Glutamatergic neuron (in vitro differentiated cells): ENCODE results near the gene GIGYF2. TPM values are rescaled to one million over a fixed set of nuclear protein-coding genes. Genes with fewer than 3 reads are reported as not detected.

Experiments used
- DNase-seq: peaks from one replicate; pipeline ENCODE4 v3.0.0; 2022
- H3K27ac Mint-ChIP-seq: one replicate; pipeline ENCODE4 v1.8.0; 2020; ENCODE audit warnings: mild to moderate bottlenecking, mixed read lengths, inconsistent platforms; ENCODE audit not compliant: unreplicated experiment
- H3K27me3 Mint-ChIP-seq: one replicate; pipeline ENCODE4 v1.8.0; 2020; ENCODE audit warnings: mild to moderate bottlenecking, moderate library complexity, mixed read lengths, inconsistent platforms; ENCODE audit not compliant: unreplicated experiment
- H3K36me3 Mint-ChIP-seq: one replicate; pipeline ENCODE4 v1.8.0; 2020; ENCODE audit warnings: mild to moderate bottlenecking, mixed read lengths, inconsistent platforms; ENCODE audit not compliant: unreplicated experiment
- H3K4me1 Mint-ChIP-seq: one replicate; pipeline ENCODE4 v1.8.0; 2020; ENCODE audit warnings: mild to moderate bottlenecking, low read depth, mixed read lengths, inconsistent platforms; ENCODE audit not compliant: unreplicated experiment
- H3K4me3 Mint-ChIP-seq: one replicate; pipeline ENCODE4 v1.8.0; 2020; ENCODE audit warnings: mild to moderate bottlenecking, mixed read lengths, inconsistent platforms; ENCODE audit not compliant: unreplicated experiment
- H3K9me3 Mint-ChIP-seq: one replicate; pipeline ENCODE4 v1.8.0; 2020; ENCODE audit warnings: mild to moderate bottlenecking, moderate library complexity, mixed read lengths, inconsistent platforms; ENCODE audit not compliant: unreplicated experiment
- CTCF ChIP-seq: fragments of 200-600 bp; sonication (generic); IDR thresholded peaks from one replicate; pipeline ENCODE4 v1.5.0; 2021; ENCODE audit not compliant: partially characterized antibody, unreplicated experiment
- long read RNA-seq: library from polyadenylated mRNA; unstranded; transcript quantifications from one replicate; pipeline ENCODE4 v2.0.0, GENCODE V29; 2020; ENCODE audit not compliant: unreplicated experiment
- total RNA-seq: library from RNA; stranded (reverse); fragmentation: NEBNext Ultra II Directional; extraction: Animal tissue kit (Norgen Biotek cat#: 25700); gene quantifications from one replicate; pipeline ENCODE4 v1.2.1, GENCODE V29; 2021; ENCODE audit not compliant: unreplicated experiment

The GIGYF2 gene
- 91.7 TPM for total RNA-seq
- long read RNA-seq, partial matches to known transcripts: 7 of 17 reads
- long read RNA-seq, other reads (novel, unspliced or antisense): 10 of 17 reads

GRCh38 chr2:232697059-232697806 is at the start of gene GIGYF2:
Gene GIGYF2, plus strand, starts transcription at chr2:232697331. Its CDS starts 37,867 bp downstream, at chr2:232735198.
- H3K9me3 Mint-ChIP-seq: peaks cover 8% of the 10 kb centered on the region
- peak within 1 kb of the TSS; percentile 97 for H3K4me3 Mint-ChIP-seq
- H3K4me1 Mint-ChIP-seq: peaks cover 25% of the 10 kb centered on the region
- no peaks in the 10 kb centered on the region for H3K36me3 Mint-ChIP-seq
- peak within 1 kb of the TSS; percentile 99 for H3K27ac Mint-ChIP-seq
- peaks cover 2% of the 10 kb centered on the region for H3K27me3 Mint-ChIP-seq
- peak; percentile 99 for DNase-seq
- no peak for TF ChIP-seq CTCF

GRCh38 chr2:232649033-232649432 is 48.1 kb upstream of the GIGYF2 start:
- no peak for DNase-seq
- H3K4me3 Mint-ChIP-seq: no peak overlapping the region
- no peak overlapping the region for H3K27ac Mint-ChIP-seq
- H3K9me3 Mint-ChIP-seq: no peaks in the 10 kb centered on the region
- peaks cover 4% of the 10 kb centered on the region for H3K27me3 Mint-ChIP-seq
- H3K36me3 Mint-ChIP-seq: no peaks in the 10 kb centered on the region
- peaks cover 4% of the 10 kb centered on the region for H3K4me1 Mint-ChIP-seq
- no peak for TF ChIP-seq CTCF

GRCh38 chr2:232652505-232652851 is 44.7 kb upstream of the GIGYF2 start:
- Mint-ChIP-seq H3K36me3 (no peaks in the 10 kb centered on the region), H3K4me1 (peaks cover 4% of the 10 kb centered on the region), H3K9me3 (no peaks in the 10 kb centered on the region), H3K4me3 (no peak overlapping the region), H3K27ac (no peak overlapping the region), H3K27me3 (peaks cover 6% of the 10 kb centered on the region)
- TF ChIP-seq CTCF: no peak
- DNase-seq: no peak

- Mint-ChIP-seq H3K4me1 (peaks cover 4% of the 10 kb centered on the region), H3K36me3 (no peaks in the 10 kb centered on the region), H3K27ac (no peak overlapping the region), H3K9me3 (no peaks in the 10 kb centered on the region), H3K27me3 (peaks cover 4% of the 10 kb centered on the region), H3K4me3 (no peak overlapping the region)
- TF ChIP-seq CTCF: no peak
- DNase-seq: no peak
These were observed 43.7 kb upstream of the GIGYF2 start for GRCh38 chr2:232653441-232653840.

GRCh38 chr2:232655392-232655791 is 41.7 kb upstream of the GIGYF2 start:
- DNase-seq: no peak
- no peaks in the 10 kb centered on the region for H3K4me1 Mint-ChIP-seq
- H3K9me3 Mint-ChIP-seq: no peaks in the 10 kb centered on the region
- H3K4me3 Mint-ChIP-seq: no peak overlapping the region
- H3K36me3 Mint-ChIP-seq: no peaks in the 10 kb centered on the region
- H3K27ac Mint-ChIP-seq: no peak overlapping the region
- no peak for TF ChIP-seq CTCF
- H3K27me3 Mint-ChIP-seq: peaks cover 2% of the 10 kb centered on the region
